Astrocyte (in vitro differentiated cells and primary cell): ENCODE results near the gene DLGAP1.

Experiments
- CTCF ChIP-seq: IDR thresholded peaks from 2 replicates; pipeline ENCODE4 v1.5.1; 2011; ENCODE audit warnings: low read depth, mild to moderate bottlenecking, inconsistent platforms, low read length, moderate library complexity; ENCODE audit not compliant: insufficient read depth
- EZH2 ChIP-seq: IDR thresholded peaks from 2 replicates; pipeline ENCODE4 v1.6.1; 2012; ENCODE audit warnings: mild to moderate bottlenecking, low read length, inconsistent platforms; ENCODE audit not compliant: insufficient read depth

GRCh38 chr18:3481696-3482210 lies 973.4 kb downstream of the DLGAP1 start:
- no peak for TF ChIP-seq EZH2
- peak; percentile 48 for TF ChIP-seq CTCF
